ENCODE data around the gene TMEM254.
"Not testable (repeated sequence)": the region's sequence is repeated elsewhere in the genome, so short reads cannot be mapped to it uniquely, and the experiment has no call there.

Gene TMEM254, protein sequence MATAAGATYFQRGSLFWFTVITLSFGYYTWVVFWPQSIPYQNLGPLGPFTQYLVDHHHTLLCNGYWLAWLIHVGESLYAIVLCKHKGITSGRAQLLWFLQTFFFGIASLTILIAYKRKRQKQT

GRCh38 chr10:80078448-80079311 is at the start of gene TMEM254:
TSS of gene TMEM254 (plus strand) at chr10:80078665. CDS start at chr10:80078700, 35 bp downstream.
- in situ Hi-C loops (cut with MboI; ENCODE audit: low sequenced_read_pairs), result no loop called here

- in situ Hi-C loops (cut with MboI; ENCODE audit: low sequenced_read_pairs), result not testable (repeated sequence)
Observed at GRCh38 chr10:80029205-80029604, 49.3 kb upstream of the TMEM254 start.

DNA sequence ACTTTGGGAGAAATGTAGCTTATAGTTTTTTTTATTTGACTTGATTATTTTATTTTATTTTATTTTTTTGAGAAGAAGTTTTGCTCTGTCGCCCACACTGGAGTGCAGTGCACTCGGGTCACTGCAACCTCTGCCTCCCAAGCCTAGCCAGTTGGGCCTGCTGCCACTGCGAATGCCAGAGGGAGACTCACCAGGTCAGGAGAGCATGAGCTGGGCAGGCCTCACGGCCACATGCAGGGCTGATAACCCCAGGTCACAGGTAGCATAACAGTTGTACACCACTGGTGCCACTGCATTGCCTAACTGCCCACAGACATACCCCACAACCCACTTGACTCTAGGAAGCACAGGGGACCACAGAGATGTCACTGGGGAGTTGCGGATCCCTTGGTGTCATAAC is 48.6 kb upstream of the TMEM254 start:
- in situ Hi-C loops (cut with MboI; ENCODE audit: low sequenced_read_pairs), result not testable (repeated sequence)

DNA sequence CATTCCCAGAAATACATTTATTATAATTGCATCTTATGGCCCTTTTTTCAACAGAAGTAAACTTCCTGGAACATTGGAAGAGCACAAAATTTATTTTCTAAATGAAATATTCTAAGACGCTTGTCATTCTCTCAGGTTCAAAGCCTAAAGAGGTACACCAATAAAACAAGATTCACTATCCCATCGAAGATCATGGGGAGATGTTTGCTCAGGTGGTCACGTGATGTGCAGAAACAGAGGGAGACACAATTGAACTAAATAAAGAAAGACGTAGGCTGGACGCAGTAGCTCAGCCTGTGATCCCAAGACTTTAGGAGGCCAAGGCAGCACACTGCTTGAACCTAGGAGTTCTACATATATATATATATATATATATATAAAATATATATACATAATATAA is 46.0 kb upstream of the TMEM254 start:
- in situ Hi-C loops (cut with MboI; ENCODE audit: low sequenced_read_pairs), result no loop called here

DNA sequence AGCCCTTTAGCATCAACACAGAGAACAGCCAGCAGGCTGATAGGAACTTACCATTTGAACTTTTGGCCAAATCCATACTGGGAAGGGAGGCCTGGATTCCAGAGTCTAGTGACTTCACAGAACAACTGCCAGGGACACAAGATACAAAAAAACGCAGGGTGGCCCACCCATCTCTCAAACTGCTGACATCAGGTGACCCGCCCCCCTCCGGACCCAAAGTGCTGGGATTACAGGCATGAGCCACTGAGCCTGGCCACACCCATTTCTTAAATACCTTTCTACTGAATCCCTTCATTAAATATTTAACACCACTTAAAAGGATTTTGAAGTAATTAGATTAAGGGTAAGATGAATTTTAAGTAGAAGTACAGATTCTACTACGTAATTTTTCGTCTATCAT is 43.7 kb upstream of the TMEM254 start:
- in situ Hi-C loops (cut with MboI; ENCODE audit: low sequenced_read_pairs), result not testable (repeated sequence)

DNA sequence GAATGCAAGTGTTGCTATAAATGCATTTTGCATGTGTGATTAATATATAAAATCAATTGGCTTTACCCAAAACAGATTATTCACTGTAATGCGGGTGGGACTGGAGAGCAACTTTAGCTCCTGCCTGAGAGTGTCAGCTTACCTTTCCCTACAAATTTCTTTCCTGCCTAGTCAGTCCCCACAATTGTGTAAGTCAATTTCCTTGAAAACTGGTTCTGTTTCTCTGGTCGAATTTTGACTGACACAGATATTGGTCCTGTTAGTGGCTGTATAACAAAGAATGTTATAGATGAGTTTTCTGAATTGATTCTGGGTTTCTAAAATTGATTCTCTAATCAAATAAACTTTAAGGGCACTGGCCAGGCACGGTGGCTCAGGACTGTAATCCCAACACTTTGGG is 43.0 kb upstream of the TMEM254 start:
- in situ Hi-C loops (cut with MboI; ENCODE audit: low sequenced_read_pairs), result not testable (repeated sequence)

DNA sequence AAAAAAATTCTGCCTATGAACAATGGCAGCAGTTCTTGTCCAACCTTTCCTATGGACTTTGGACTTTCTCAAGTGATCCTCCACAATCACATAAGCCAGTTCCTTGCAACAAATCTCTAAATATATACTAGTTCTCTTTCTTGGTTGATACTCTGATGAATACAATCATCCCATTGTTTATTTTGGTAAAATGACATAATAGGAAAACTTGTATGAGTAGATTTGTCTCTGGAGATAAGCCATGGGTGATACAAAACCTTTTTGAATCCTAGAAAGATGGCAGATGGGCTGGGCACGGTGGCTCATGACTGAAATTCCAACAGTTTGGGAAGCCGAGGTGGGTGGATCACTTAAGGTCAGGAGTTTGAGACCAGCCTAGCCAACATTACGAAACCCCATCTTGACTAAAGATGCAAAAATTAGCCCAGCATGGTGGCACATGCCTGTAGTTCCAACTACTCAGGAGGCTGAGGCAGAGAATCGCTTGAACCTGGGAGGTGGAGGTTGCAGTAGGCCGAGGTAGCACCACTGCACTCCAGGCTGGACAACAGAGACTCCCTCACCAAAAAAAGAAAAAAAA is 41.5 kb upstream of the TMEM254 start:
- in situ Hi-C loops (cut with MboI; ENCODE audit: low sequenced_read_pairs), result not testable (repeated sequence)

DNA sequence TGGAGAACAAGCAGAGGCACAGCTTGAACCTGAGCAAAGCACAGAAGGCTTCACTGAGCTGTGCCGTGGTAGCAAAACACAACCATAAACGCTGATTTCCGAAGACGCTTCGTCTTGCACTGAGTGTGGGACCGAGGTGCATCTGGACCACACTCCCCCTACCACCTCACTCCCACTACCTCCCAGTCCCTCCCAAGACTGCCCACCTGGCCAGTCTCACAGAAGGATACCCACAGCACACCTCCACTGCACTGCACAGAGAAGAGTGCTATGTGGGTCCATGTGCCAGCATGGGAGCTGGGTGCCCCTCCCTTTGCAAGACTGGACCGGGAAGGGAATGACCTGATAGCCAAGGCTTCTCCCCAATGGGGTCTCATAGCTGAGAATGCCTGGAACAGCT is 40.2 kb upstream of the TMEM254 start:
- in situ Hi-C loops (cut with MboI; ENCODE audit: low sequenced_read_pairs), result not testable (repeated sequence)

GRCh38 chr10:80041162-80041561 is 37.3 kb upstream of the TMEM254 start:
- in situ Hi-C loops (cut with MboI; ENCODE audit: low sequenced_read_pairs), result no loop called here

DNA sequence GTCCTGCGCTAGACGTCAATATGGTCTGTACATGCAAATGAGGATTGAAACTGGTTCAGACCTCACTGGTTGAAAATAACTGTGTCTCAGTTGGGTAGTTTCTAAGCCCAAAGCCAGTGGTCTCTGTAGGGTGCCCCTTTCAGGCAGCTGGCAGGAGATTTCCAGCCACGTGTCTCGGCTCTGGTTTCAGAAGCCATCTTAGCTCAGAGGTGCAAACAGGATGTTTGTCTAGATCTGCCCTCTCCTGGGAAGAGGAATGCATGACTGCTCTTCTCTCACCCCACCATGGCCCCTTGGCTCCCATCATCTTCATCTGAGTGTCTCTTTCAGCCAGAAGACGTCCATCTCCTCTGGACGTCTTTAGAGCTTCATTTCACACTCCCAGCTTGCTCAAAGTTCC is 33.5 kb upstream of the TMEM254 start:
- in situ Hi-C loops (cut with MboI; ENCODE audit: low sequenced_read_pairs), result not testable (repeated sequence)

DNA sequence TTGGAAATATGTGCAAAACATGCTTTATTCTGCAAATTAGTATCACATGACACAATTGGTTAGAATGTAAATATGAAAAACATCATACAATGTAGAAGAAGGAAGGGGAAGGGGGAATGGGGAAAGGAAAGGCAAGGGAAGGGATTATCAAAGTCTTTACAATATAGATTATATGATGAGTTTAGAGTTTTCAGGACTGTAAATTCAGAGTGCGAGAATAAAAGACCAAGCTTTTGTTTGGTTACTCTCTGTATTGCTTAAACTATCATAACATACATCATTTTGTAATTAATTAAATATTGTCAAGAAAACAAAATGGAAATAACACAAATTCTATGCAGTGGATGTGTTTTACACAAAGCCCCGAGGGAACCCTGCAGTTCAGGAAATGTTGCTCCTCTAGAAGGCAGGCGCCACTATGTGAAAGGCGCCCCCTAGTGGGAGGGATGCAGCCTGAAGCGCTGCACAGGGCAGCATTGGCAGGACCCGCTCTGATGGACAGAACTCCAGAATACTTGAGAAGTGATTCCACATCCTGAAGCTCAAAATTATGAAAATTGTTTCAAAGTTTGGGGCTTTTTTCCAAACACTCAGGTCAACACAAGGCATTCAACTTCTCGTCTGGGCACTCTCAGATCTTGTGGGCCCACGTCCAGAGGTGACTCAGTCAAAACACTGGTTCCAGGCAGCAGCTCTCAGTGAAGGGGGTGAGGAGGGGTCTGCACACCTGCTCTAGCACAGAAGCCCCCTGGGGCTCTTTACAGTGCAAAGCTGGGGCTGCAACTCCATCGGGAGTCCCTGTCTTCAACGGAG is 31.6 kb upstream of the TMEM254 start:
- in situ Hi-C loops (cut with MboI; ENCODE audit: low sequenced_read_pairs), result no loop called here

DNA sequence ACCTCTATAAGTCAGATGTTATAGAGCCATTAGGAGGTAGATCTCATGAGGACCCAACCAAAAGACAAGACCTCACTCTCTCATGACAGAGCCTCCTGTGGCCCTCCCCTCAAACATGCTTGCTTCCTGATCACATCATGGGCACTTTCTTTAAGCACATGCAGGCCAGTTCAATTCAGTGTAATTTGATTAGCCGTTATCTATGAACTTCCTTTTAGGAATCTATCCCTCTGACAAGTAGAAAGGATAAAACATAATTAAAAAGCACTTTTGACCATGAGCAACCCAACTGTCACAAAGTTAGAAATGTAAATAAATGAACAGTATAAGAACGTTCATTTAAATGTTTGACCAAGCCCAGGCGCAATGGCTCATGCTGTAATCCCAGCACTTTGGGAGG is 27.7 kb upstream of the TMEM254 start:
- in situ Hi-C loops (cut with MboI; ENCODE audit: low sequenced_read_pairs), result no loop called here

GRCh38 chr10:80051993-80052392 is 26.5 kb upstream of the TMEM254 start:
- in situ Hi-C loops (cut with MboI; ENCODE audit: low sequenced_read_pairs), result no loop called here

DNA sequence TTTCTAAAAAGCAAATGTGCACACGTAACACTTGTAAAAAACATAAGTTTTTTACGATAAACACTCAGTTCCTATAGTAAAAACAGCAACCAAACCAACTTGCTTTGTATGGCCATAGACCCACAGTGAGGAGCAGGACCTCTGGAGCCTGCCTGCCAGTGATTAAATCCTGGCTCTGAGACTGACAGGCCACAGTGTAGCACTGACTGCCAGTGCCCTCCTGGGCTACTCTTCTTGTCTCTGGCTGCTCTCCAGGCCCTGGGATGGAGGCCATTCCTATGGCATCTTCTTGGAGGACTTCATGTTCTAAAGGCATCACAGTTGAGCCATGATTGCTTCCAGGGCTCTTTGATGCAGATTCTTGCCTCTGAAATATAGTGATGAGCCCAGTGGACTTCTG is 22.7 kb upstream of the TMEM254 start:
- in situ Hi-C loops (cut with MboI; ENCODE audit: low sequenced_read_pairs), result no loop called here

DNA sequence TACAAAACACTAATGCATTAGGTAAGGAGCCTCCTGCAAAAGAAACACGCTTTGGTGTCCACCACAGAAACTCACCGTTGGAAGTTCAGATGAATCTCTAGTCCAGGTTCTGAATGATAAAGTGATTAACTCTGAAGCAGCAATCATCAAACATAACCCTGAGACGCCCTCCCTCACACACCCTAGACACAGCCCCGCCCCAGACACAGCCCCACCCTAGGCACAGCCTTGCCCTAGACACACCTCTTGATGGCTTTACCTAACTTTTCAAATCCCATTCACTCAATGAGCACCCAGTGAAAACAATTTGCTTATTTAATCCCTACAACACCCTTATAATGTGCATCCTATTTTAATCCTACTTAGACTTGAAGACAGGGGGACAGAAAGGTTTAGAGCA is 21.3 kb upstream of the TMEM254 start:
- in situ Hi-C loops (cut with MboI; ENCODE audit: low sequenced_read_pairs), result no loop called here

GRCh38 chr10:80064120-80064886 is 14.2 kb upstream of the TMEM254 start:
- in situ Hi-C loops (cut with MboI; ENCODE audit: low sequenced_read_pairs), result no loop called here

DNA sequence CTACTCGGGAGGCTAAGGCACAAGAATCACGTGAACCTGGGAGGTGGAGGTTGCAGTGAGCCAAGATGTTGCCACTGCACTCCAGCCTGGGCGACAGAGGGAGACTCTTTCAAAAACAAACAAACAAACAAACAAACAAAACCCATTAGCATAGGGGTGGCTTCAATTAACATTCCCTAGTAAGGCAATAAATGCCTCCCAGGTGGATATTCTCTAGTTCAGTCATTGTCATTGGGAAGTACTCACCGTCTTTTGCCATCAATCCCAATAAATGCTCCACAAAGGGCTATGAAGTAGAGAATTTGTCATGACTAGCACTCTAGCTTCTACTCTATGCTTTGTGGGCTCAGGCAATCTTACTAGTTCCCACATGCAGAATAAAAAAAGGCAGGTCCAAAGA is 11.7 kb upstream of the TMEM254 start:
- in situ Hi-C loops (cut with MboI; ENCODE audit: low sequenced_read_pairs), result no loop called here

- in situ Hi-C loops (cut with MboI; ENCODE audit: low sequenced_read_pairs), result not testable (repeated sequence)
Observed at GRCh38 chr10:80067821-80068220, 10.6 kb upstream of the TMEM254 start.

DNA sequence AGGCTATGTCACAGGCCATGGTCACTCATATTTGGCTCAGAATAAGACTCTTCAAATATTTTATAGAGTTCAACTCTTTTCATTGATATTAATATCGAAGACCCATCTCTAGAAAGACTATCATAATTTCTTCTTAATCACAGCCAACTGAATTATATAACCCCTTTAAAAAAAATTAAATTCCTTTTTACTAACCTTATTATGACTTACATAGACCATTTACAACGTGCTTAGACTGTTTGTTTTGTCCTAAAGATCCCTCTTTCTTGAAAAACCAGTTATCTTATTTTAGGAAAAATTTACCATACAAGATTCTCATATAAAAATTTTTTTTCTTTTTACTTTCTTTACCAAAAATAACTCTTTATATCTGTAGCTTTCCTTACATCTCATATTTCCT is 10.2 kb upstream of the TMEM254 start:
- in situ Hi-C loops (cut with MboI; ENCODE audit: low sequenced_read_pairs), result no loop called here

DNA sequence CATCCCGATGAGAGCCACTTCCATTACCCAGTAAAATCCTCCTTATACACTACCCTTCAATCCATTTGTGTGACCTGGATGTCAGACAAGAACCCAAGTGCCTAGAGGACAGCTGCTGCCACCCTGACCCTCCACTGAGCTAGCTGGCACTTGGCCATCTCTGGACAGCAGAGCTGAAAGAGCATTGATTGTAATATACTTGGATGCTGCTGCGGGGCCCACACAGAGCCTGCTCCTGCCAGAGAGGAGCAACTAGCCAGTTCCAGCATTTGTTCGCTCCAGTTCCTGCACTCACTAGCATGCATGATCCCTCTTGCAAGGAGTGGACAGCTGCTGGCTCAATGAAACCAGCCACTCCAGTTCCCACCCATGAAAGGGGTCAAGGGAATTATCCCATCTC is 8.4 kb upstream of the TMEM254 start:
- in situ Hi-C loops (cut with MboI; ENCODE audit: low sequenced_read_pairs), result no loop called here

GRCh38 chr10:80072584-80072983 is 5.9 kb upstream of the TMEM254 start:
- in situ Hi-C loops (cut with MboI; ENCODE audit: low sequenced_read_pairs), result no loop called here

Measured in HL-60/S4 treated with retinoic acid at 250 ng/mL for 4 days and 3 days (cell line).